GM23338 (cell line): ENCODE measurements around the gene CMTR1.

Experiments used
- EZH2phosphoT487 ChIP-seq: fragments of 200-600 bp; sonication (generic); IDR thresholded peaks from one replicate; pipeline ENCODE4 v1.8.1; 2018; ENCODE audit warnings: antibody characterized with exemption; ENCODE audit not compliant: unreplicated experiment
- POLR2AphosphoS5 ChIP-seq: IDR thresholded peaks from 2 replicates; pipeline ENCODE4 v1.6.1; 2016; ENCODE audit warnings: antibody characterized with exemption, low read depth
- TF ChIP-seq, protein P1 (sequence below), 2 experiments: fragments of 200-600 bp in 1 of 2; sonication (generic) in 1 of 2; conservative IDR thresholded peaks; 2 replicates each; pipeline versions ENCODE4 v1.5.1 to v1.6.1; 2016 to 2017; ENCODE audit warnings: antibody characterized with exemption in 2 of 2, low read depth in 2 of 2, mild to moderate bottlenecking in 2 of 2, moderate library complexity in 1 of 2

- TF ChIP-seq, protein P1, sequence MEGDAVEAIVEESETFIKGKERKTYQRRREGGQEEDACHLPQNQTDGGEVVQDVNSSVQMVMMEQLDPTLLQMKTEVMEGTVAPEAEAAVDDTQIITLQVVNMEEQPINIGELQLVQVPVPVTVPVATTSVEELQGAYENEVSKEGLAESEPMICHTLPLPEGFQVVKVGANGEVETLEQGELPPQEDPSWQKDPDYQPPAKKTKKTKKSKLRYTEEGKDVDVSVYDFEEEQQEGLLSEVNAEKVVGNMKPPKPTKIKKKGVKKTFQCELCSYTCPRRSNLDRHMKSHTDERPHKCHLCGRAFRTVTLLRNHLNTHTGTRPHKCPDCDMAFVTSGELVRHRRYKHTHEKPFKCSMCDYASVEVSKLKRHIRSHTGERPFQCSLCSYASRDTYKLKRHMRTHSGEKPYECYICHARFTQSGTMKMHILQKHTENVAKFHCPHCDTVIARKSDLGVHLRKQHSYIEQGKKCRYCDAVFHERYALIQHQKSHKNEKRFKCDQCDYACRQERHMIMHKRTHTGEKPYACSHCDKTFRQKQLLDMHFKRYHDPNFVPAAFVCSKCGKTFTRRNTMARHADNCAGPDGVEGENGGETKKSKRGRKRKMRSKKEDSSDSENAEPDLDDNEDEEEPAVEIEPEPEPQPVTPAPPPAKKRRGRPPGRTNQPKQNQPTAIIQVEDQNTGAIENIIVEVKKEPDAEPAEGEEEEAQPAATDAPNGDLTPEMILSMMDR (conservative IDR thresholded peaks at IDR 0.05; ENCODE audit: low read depth in 2 of 2) = no peak
- TF ChIP-seq POLR2AphosphoS5 = no peak
- TF ChIP-seq EZH2phosphoT487 = no peak
Measured at GRCh38 chr6:37507077-37507476, 74.1 kb downstream of the CMTR1 start.
